ENCODE measurements around the gene AHRR. TPM values are rescaled to one million over a fixed set of nuclear protein-coding genes. Genes with fewer than 3 reads are reported as not detected.

Gene AHRR
- total and polyA plus RNA-seq, 10 of the 15 experiments (the other 5 are each of a cell fraction or from before 2014, with no cell fraction given) = 0.90 to 35.2 (median 19.2) TPM

DNA sequence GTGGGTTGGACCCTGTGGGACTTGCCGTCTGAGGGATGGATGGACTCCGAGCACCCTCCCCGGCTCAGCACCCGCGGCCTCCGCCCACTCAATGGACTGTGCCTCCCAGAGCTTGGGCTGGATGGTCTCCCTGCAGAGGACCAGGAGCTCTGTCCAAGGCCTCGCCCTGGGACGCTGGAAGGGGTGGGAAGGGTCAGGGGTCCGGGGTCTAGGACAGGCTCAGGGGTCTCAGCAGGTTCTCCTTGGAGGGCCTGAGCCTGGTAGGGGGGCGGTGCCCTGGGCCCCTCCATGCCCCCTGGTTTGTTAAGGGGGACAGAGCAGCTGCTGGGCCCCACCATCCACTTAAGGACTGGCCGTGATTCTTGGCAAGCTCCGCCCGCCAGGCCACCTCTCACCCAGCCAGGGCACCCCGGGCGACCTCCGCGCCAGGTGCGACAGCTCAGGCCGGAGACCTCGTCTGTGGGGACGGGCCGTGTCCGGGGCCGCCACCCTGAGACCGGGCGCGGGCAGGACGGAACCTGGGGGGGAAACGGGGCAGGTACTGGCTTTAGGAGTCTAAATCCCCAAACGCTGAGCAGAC, 150.7 kb downstream of the AHRR start (continued):
- TF ChIP-seq SMC3 (IDR thresholded peaks at IDR 0.05; ENCODE audit: borderline replicate concordance, low read length) (no peak), IKZF1 (conservative IDR thresholded peaks at IDR 0.05) (no peak), BMI1 (IDR thresholded peaks at IDR 0.05; ENCODE audit: borderline replicate concordance) (no peak), TCF12 (IDR thresholded peaks at IDR 0.05; ENCODE audit: low read depth, low read length) (0 out of 2 replicates have a peak, but pooled peaks have one; percentile 9), PRDM15 (CRISPR knock-in tag; IDR thresholded peaks at IDR 0.05) (no peak), ZBTB40 (IDR thresholded peaks at IDR 0.05; ENCODE audit: borderline replicate concordance) (no peak), WRNIP1 (IDR thresholded peaks at IDR 0.05; ENCODE audit: borderline replicate concordance, low read depth, low read length) (no peak), NBN (IDR thresholded peaks at IDR 0.05) (no peak), RB1 (IDR thresholded peaks at IDR 0.05; ENCODE audit: borderline replicate concordance) (no peak), YY1 (IDR thresholded peaks at IDR 0.05; ENCODE audit: low read depth, low read length) (no peak), POLR2AphosphoS2 (IDR thresholded peaks at IDR 0.05; ENCODE audit: low read depth, low read length) (0 out of 2 replicates have a peak, but pooled peaks have one; percentile 22), EGR1 (IDR thresholded peaks at IDR 0.05; ENCODE audit: borderline replicate concordance in 1 of 2, low read depth in 2 of 2, low read length in 2 of 2) (0 out of 3 replicates have a peak, but pooled peaks of 1 of the 2 experiments have one; percentile 48), ATF7 (IDR thresholded peaks at IDR 0.05; ENCODE audit: low read depth) (no peak), EED (IDR thresholded peaks at IDR 0.05; ENCODE audit: low read depth) (no peak), LARP7 (IDR thresholded peaks at IDR 0.05) (no peak)
- TF ChIP-seq, protein P1, sequence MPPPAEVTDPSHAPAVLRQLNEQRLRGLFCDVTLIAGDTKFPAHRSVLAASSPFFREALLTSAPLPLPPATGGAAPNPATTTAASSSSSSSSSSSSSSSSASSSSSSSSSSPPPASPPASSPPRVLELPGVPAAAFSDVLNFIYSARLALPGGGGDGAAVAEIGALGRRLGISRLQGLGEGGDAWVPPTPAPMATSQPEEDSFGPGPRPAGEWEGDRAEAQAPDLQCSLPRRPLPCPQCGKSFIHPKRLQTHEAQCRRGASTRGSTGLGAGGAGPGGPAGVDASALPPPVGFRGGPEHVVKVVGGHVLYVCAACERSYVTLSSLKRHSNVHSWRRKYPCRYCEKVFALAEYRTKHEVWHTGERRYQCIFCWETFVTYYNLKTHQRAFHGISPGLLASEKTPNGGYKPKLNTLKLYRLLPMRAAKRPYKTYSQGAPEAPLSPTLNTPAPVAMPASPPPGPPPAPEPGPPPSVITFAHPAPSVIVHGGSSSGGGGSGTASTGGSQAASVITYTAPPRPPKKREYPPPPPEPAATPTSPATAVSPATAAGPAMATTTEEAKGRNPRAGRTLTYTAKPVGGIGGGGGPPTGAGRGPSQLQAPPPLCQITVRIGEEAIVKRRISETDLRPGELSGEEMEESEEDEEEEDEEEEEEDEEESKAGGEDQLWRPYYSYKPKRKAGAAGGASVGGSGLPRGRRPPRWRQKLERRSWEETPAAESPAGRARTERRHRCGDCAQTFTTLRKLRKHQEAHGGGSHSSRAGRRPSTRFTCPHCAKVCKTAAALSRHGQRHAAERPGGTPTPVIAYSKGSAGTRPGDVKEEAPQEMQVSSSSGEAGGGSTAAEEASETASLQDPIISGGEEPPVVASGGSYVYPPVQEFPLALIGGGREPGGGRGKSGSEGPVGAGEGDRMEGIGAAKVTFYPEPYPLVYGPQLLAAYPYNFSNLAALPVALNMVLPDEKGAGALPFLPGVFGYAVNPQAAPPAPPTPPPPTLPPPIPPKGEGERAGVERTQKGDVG (CRISPR knock-in tag; IDR thresholded peaks at IDR 0.05) = no peak

Data from GM12878 (cell line).